ENCODE measurements around the gene CMTM5. TPM values are rescaled to one million over a fixed set of nuclear protein-coding genes. Genes with fewer than 3 reads are reported as not detected.

CMTM5 gene
- polyA plus RNA-seq, 3 donors from 2014 or later: 0.27 to 4.0 TPM; not detected in 1

- no peaks in the 10 kb centered on the region for H3K9me3 Mint-ChIP-seq
- no peak overlapping the region for H3K27ac Mint-ChIP-seq
- peaks cover 0 to 3% (median 2%) of the 10 kb centered on the region in 3 donors for H3K27me3 Mint-ChIP-seq (ENCODE audit: low read depth in 3 of 3)
These were observed 25.7 kb downstream of the CMTM5 start for GRCh38 chr14:23402296-23403138.

DNA sequence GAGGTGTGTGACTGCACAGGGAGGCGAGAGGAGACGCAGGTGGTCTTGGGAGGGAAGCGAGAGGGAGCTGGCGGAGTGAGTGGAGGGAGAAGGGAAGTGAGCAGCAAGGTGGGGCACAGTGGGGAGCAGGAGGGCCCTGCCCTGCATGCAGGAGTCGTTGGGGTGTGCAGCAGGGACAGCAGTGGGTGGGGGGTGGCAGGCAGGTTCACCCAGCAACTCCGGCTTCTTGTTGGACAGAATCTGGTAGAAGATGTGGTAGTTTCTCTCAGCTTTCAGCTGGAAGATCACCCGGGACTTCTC, 26.2 kb downstream of the CMTM5 start:
- H3K27ac Mint-ChIP-seq: no peak overlapping the region

More at GRCh38 chr14:23402296-23403138, 25.7 kb downstream of the CMTM5 start:
- DNase-seq: no peak
- H3K36me3 Mint-ChIP-seq: no peaks in the 10 kb centered on the region
- no peaks in the 10 kb centered on the region for H3K4me1 Mint-ChIP-seq
- H3K4me3 Mint-ChIP-seq: no peak overlapping the region

GRCh38 chr14:23403908-23404307, 27.1 kb downstream of the CMTM5 start:
- Mint-ChIP-seq H3K27me3 (ENCODE audit: low read depth in 3 of 3) (peaks cover 0 to 2% (median 0%) of the 10 kb centered on the region in 3 donors), H3K4me1 (no peaks in the 10 kb centered on the region), H3K9me3 (no peaks in the 10 kb centered on the region), H3K36me3 (no peaks in the 10 kb centered on the region), H3K4me3 (no peak overlapping the region), H3K27ac (no peak overlapping the region)
- DNase-seq: no peak

More for the DNA sequence above, 26.2 kb downstream of the CMTM5 start:
- Mint-ChIP-seq H3K4me3 (no peak overlapping the region), H3K36me3 (no peaks in the 10 kb centered on the region), H3K4me1 (no peaks in the 10 kb centered on the region), H3K27me3 (ENCODE audit: low read depth in 3 of 3) (peaks cover 0 to 2% (median 0%) of the 10 kb centered on the region in 3 donors), H3K9me3 (no peaks in the 10 kb centered on the region)
- DNase-seq: no peak

DNA sequence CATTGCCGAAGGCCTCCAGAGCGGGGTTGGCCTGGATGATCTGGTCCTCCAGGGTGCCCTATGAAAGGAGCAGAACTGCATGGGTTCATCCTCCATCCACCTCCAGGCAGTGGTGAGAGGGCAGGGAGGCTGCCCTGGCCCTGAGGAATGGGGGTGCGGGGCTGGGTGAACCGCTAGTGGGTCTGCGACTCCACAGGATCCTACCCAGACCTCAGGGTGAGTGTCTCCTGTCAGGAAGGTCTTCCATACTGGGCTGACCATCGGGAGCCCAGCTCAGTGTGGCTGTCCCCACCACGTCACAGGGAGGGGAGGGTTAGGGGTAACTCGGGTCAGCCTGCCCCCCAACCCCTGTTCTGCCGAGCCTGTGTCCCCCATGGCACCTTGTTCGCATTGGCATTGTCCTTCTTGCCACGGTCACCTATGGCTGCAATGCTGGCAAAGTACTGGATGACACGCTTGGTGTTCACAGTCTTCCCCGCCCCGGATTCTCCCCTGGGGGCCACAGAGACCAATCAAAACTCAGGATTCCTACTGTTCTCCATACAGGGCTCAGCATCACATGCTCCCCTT, 27.6 kb downstream of the CMTM5 start:
- Mint-ChIP-seq H3K36me3 (no peaks in the 10 kb centered on the region), H3K9me3 (no peaks in the 10 kb centered on the region), H3K4me3 (no peak overlapping the region), H3K27ac (no peak overlapping the region), H3K4me1 (no peaks in the 10 kb centered on the region), H3K27me3 (ENCODE audit: low read depth in 3 of 3) (peaks cover 0 to 2% (median 0%) of the 10 kb centered on the region in 3 donors)
- no peak for DNase-seq

GRCh38 chr14:23405096-23405495, 28.2 kb downstream of the CMTM5 start:
- H3K36me3 Mint-ChIP-seq: no peaks in the 10 kb centered on the region
- no peaks in the 10 kb centered on the region for H3K9me3 Mint-ChIP-seq
- peaks cover 0 to 2% (median 0%) of the 10 kb centered on the region in 3 donors for H3K27me3 Mint-ChIP-seq (ENCODE audit: low read depth in 3 of 3)
- no peaks in the 10 kb centered on the region for H3K4me1 Mint-ChIP-seq
- DNase-seq: no peak
- no peak overlapping the region for H3K27ac Mint-ChIP-seq
- H3K4me3 Mint-ChIP-seq: no peak overlapping the region

GRCh38 chr14:23405516-23406025, 28.7 kb downstream of the CMTM5 start:
- Mint-ChIP-seq H3K9me3 (no peaks in the 10 kb centered on the region), H3K27me3 (ENCODE audit: low read depth in 3 of 3) (peaks cover 0 to 2% (median 0%) of the 10 kb centered on the region in 3 donors), H3K36me3 (no peaks in the 10 kb centered on the region), H3K4me1 (no peaks in the 10 kb centered on the region), H3K27ac (no peak overlapping the region), H3K4me3 (no peak overlapping the region)
- no peak for DNase-seq

DNA sequence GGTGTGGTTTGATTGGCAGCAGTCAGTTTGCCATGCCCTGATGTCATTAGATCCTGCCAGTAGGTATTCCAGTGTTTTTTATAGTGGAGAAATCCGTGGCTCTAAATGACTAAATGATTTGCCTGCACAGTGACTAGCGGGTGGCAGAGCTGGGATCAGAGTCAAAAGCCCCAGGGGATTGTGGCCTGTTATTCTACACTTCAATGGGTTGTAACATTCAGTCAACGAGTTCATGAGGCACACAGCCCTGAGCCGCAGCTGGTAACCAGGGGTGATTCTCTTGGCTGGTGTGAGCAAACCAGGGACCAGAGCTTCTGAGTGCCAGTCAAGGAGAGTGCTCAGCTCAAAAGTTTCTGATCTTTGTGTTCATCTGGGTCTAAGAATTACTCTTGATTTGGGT, 29.4 kb downstream of the CMTM5 start:
- no peak for DNase-seq
- H3K9me3 Mint-ChIP-seq: no peaks in the 10 kb centered on the region
- no peak overlapping the region for H3K27ac Mint-ChIP-seq
- H3K36me3 Mint-ChIP-seq: no peaks in the 10 kb centered on the region
- no peak overlapping the region for H3K4me3 Mint-ChIP-seq
- no peaks in the 10 kb centered on the region for H3K4me1 Mint-ChIP-seq
- H3K27me3 Mint-ChIP-seq (ENCODE audit: low read depth in 3 of 3): peaks cover 0 to 2% (median 0%) of the 10 kb centered on the region in 3 donors

- DNase-seq: no peak
- H3K36me3 Mint-ChIP-seq: no peaks in the 10 kb centered on the region
- no peak overlapping the region for H3K27ac Mint-ChIP-seq
- no peaks in the 10 kb centered on the region for H3K9me3 Mint-ChIP-seq
- no peak overlapping the region for H3K4me3 Mint-ChIP-seq
- H3K4me1 Mint-ChIP-seq: no peaks in the 10 kb centered on the region
- H3K27me3 Mint-ChIP-seq (ENCODE audit: low read depth in 3 of 3): peaks cover 0 to 2% (median 0%) of the 10 kb centered on the region in 3 donors
These were observed 30.0 kb downstream of the CMTM5 start for GRCh38 chr14:23406725-23407355.

- no peaks in the 10 kb centered on the region for H3K36me3 Mint-ChIP-seq
- no peaks in the 10 kb centered on the region for H3K9me3 Mint-ChIP-seq
- no peak within 1 kb of the TSS for H3K27ac Mint-ChIP-seq
- H3K4me1 Mint-ChIP-seq: no peaks in the 10 kb centered on the region
- DNase-seq: no peak
- H3K27me3 Mint-ChIP-seq (ENCODE audit: low read depth in 3 of 3): no peaks in the 10 kb centered on the region
- no peak within 1 kb of the TSS for H3K4me3 Mint-ChIP-seq
These were observed 30.9 kb downstream of the CMTM5 start, which contains the start of gene MYH6 for GRCh38 chr14:23407516-23408306. MYH6 (minus strand) TSS chr14:23408273; CDS start chr14:23407223, 1,050 bp downstream.

DNA sequence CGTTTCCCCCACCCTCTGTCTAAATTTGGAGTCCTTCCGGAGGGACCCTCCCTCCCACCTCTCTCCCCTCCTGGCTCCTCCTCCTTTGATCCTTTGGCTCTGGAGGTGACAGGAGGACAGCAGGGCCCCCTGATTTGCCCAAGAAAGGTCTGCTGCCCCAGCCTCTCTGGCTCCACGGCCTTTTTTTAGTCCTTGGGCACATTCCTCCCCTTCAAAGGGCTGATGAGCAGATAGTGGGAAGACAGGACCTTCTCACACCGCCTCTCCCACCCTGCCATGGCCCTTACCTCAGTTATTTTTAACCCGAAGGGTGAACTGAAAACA, 31.4 kb downstream of the CMTM5 start:
- H3K4me3 Mint-ChIP-seq: no peak overlapping the region
- no peaks in the 10 kb centered on the region for H3K36me3 Mint-ChIP-seq
- H3K4me1 Mint-ChIP-seq: no peaks in the 10 kb centered on the region
- H3K27ac Mint-ChIP-seq: no peak overlapping the region
- H3K9me3 Mint-ChIP-seq: no peaks in the 10 kb centered on the region
- no peak for DNase-seq
- H3K27me3 Mint-ChIP-seq (ENCODE audit: low read depth in 3 of 3): no peaks in the 10 kb centered on the region

DNA sequence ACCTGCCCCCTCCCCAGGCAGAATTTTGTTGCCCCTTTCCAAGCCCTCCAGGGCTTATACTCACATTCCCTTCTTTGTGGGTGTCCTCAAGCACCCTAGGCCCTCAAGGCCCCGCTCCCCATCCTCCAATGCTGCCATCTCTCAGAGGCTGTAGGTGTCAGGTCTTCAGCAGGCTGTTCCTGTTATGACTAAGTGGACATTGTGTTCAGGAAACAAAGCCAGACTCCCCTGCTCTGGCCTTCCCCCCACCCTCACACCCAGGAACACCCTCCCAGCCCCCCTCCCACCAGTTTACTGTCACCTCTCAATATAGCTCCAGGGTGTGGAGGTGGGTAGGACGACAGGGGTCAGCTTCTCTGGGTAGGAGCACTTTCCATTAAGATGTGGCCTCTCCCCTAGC, 32.6 kb downstream of the CMTM5 start:
- H3K4me1 Mint-ChIP-seq: no peaks in the 10 kb centered on the region
- H3K27me3 Mint-ChIP-seq (ENCODE audit: low read depth in 3 of 3): no peaks in the 10 kb centered on the region

GRCh38 chr14:23409966-23410635, 33.3 kb downstream of the CMTM5 start:
- H3K9me3 Mint-ChIP-seq: no peaks in the 10 kb centered on the region
- DNase-seq: no peak
- no peaks in the 10 kb centered on the region for H3K36me3 Mint-ChIP-seq
- H3K4me3 Mint-ChIP-seq: no peak overlapping the region
- no peaks in the 10 kb centered on the region for H3K27me3 Mint-ChIP-seq (ENCODE audit: low read depth in 3 of 3)
- no peak overlapping the region for H3K27ac Mint-ChIP-seq
- no peaks in the 10 kb centered on the region for H3K4me1 Mint-ChIP-seq

More for the DNA sequence above, 32.6 kb downstream of the CMTM5 start:
- DNase-seq: no peak
- no peaks in the 10 kb centered on the region for H3K36me3 Mint-ChIP-seq
- no peak overlapping the region for H3K4me3 Mint-ChIP-seq
- H3K9me3 Mint-ChIP-seq: no peaks in the 10 kb centered on the region
- no peak overlapping the region for H3K27ac Mint-ChIP-seq

Measured in immature natural killer cell (primary cell).